K562 (cell line): Measurements from ENCODE around the gene FAM168B. TPM values are rescaled to one million over a fixed set of nuclear protein-coding genes. Genes with fewer than 3 reads are reported as not detected.

Source experiments
- CAMTA2 ChIP-seq: fragments of 250-450 bp; sonication (Bioruptor Pico); conservative IDR thresholded peaks from 2 replicates; pipeline ENCODE4 v1.5.1; 2022
- GABPA ChIP-seq: fragments of 200-800 bp; sonication (Bioruptor generic); conservative IDR thresholded peaks from 2 replicates; pipeline ENCODE4 v1.6.1; 2016; ENCODE audit warnings: low read depth, missing genetic modification characterization, missing compliant biosample characterization
- HNRNPK ChIP-seq: fragments of 200-400 bp; formaldehyde crosslinking; IDR thresholded peaks from one replicate; pipeline ENCODE4 v1.6.1; 2018; ENCODE audit warnings: mild to moderate bottlenecking, low read depth, low read length; ENCODE audit not compliant: poor library complexity, severe bottlenecking
- MEIS2 ChIP-seq: fragments of 450-650 bp; IDR thresholded peaks from 2 replicates; pipeline ENCODE4 v1.6.1; 2014; ENCODE audit warnings: mild to moderate bottlenecking; ENCODE audit not compliant: partially characterized antibody
- MXI1 ChIP-seq: IDR thresholded peaks from 2 replicates; pipeline ENCODE4 v1.6.1; 2011; ENCODE audit warnings: low read depth, mild to moderate bottlenecking, improper control_type of control experiment, low read length
- NUFIP1 ChIP-seq: fragments of 450-650 bp; IDR thresholded peaks from 2 replicates; pipeline ENCODE4 v1.6.1; 2018; ENCODE audit not compliant: partially characterized antibody
- TAF9B ChIP-seq: fragments of 450-650 bp; IDR thresholded peaks from 2 replicates; pipeline ENCODE4 v1.6.1; 2018; ENCODE audit warnings: mild to moderate bottlenecking; ENCODE audit not compliant: partially characterized antibody
- U2AF1 ChIP-seq: fragments of 200-400 bp; formaldehyde crosslinking; optimal IDR thresholded peaks from 2 replicates; pipeline ENCODE3; 2017; ENCODE audit warnings: mild to moderate bottlenecking, low read depth, low read length, moderate library complexity
- ZNF444 ChIP-seq: fragments of 250-450 bp; sonication (Bioruptor Pico); IDR thresholded peaks from 2 replicates; pipeline ENCODE4 v1.4.0; 2020; ENCODE audit warnings: mild to moderate bottlenecking, moderate library complexity
- polyA plus RNA-seq, 8 experiments: library from polyadenylated mRNA; depleted of rRNA in 4 of 8; stranded (reverse) in 5 of 8; unstranded in 3 of 8; fragments of >200 nt; fragmentation: Nextera tagmentation in 2 of 8; fragmentation: Illumina TruSeq in 1 of 8; extraction: Ambion mirVana in 2 of 8; extraction: Trizol in 1 of 8; gene quantifications; 2 replicates each; pipeline versions ENCODE4 v1.2.1 to v1.2.3, GENCODE V29; 2011 to 2014; ENCODE audit warnings: inconsistent platforms in 1 of 8, missing spikeins in 1 of 8
- total RNA-seq, 7 experiments: library from RNA; depleted of rRNA in 6 of 7; stranded (reverse); fragments of >200 nt in 6 of 7; fragmentation: Illumina TruSeq in 2 of 7; extraction: Trizol in 2 of 7; gene quantifications; 2 replicates each; pipeline versions ENCODE4 v1.2.1 to v1.2.3, GENCODE V29; 2011 to 2021; ENCODE audit warnings: low replicate concordance in 1 of 7
- TF ChIP-seq, protein P1 (sequence below): fragments of 250-450 bp; sonication (Bioruptor Pico); IDR thresholded peaks from 2 replicates; pipeline ENCODE4 v1.4.0; 2020; ENCODE audit warnings: mild to moderate bottlenecking, moderate library complexity
- TF ChIP-seq, protein P2 (sequence below): fragments of 150-350 bp; conservative IDR thresholded peaks from 2 replicates; pipeline ENCODE4 v1.6.1; 2014; ENCODE audit warnings: low read length
- TF ChIP-seq, protein P3 (sequence below): sonication (generic); formaldehyde crosslinking; IDR thresholded peaks from 2 replicates; pipeline ENCODE4 v1.8.0; 2022; ENCODE audit warnings: mild to moderate bottlenecking, missing genetic modification reagents
- TF ChIP-seq, protein P4 (sequence below): fragments of 450-650 bp; IDR thresholded peaks from 2 replicates; pipeline ENCODE4 v1.6.1; 2016; ENCODE audit warnings: borderline replicate concordance
- TF ChIP-seq, protein P5 (sequence below): fragments of 200-800 bp; sonication (Bioruptor generic); IDR thresholded peaks from 2 replicates; pipeline ENCODE4 v1.6.1; 2017; ENCODE audit warnings: missing genetic modification characterization, missing compliant biosample characterization
- TF ChIP-seq, protein P6 (sequence below): sonication (generic); formaldehyde crosslinking; IDR thresholded peaks from 2 replicates; pipeline ENCODE4 v1.8.1; 2023; ENCODE audit warnings: mild to moderate bottlenecking, missing genetic modification reagents

FAM168B gene
- total and polyA plus RNA-seq, 9 of the 15 experiments (the other 6 are each of a cell fraction or from before 2014, with no cell fraction given) = 3.3 to 76.0 (median 46.1) TPM

DNA sequence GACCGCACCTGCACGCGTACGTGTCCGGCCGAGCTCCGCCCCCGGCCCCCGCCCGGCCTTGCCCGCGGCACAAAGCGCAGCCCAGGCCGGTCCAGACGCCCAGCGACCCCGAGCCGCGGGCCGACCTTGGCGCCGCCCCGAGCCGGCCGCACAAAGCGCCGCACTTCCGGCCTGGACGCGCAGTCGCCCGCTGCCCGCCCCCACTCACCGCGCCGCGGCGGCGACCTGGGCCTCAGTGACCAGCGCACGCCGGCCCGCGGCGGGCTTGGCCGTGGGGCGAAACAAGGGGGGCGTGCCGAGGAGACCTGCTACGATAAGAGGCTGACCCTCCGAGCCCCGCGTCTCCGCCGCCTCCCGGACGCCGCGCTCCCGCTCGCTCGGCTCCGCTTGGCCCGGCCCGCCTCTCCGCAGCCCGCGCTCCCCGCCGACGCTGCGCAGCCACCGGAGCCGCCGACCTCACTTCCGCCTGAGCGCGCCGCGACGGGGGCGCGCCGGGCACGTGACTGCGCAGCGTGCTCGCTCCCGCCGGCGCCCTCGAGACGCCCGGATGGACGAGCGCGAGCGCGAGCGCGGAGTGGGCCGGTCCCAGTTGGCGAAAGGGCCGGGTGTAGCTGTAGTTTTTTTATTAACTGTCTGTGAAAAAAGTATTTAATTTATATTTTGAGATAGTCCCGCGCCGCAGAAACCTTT, at the start of gene FAM168B (continued):
- TF ChIP-seq, protein P1, sequence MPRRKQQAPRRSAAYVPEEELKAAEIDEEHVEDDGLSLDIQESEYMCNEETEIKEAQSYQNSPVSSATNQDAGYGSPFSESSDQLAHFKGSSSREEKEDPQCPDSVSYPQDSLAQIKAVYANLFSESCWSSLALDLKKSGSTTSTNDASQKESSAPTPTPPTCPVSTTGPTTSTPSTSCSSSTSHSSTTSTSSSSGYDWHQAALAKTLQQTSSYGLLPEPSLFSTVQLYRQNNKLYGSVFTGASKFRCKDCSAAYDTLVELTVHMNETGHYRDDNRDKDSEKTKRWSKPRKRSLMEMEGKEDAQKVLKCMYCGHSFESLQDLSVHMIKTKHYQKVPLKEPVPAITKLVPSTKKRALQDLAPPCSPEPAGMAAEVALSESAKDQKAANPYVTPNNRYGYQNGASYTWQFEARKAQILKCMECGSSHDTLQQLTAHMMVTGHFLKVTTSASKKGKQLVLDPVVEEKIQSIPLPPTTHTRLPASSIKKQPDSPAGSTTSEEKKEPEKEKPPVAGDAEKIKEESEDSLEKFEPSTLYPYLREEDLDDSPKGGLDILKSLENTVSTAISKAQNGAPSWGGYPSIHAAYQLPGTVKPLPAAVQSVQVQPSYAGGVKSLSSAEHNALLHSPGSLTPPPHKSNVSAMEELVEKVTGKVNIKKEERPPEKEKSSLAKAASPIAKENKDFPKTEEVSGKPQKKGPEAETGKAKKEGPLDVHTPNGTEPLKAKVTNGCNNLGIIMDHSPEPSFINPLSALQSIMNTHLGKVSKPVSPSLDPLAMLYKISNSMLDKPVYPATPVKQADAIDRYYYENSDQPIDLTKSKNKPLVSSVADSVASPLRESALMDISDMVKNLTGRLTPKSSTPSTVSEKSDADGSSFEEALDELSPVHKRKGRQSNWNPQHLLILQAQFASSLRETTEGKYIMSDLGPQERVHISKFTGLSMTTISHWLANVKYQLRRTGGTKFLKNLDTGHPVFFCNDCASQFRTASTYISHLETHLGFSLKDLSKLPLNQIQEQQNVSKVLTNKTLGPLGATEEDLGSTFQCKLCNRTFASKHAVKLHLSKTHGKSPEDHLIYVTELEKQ (CRISPR knock-in tag) = no peak
- TF ChIP-seq, protein P2, sequence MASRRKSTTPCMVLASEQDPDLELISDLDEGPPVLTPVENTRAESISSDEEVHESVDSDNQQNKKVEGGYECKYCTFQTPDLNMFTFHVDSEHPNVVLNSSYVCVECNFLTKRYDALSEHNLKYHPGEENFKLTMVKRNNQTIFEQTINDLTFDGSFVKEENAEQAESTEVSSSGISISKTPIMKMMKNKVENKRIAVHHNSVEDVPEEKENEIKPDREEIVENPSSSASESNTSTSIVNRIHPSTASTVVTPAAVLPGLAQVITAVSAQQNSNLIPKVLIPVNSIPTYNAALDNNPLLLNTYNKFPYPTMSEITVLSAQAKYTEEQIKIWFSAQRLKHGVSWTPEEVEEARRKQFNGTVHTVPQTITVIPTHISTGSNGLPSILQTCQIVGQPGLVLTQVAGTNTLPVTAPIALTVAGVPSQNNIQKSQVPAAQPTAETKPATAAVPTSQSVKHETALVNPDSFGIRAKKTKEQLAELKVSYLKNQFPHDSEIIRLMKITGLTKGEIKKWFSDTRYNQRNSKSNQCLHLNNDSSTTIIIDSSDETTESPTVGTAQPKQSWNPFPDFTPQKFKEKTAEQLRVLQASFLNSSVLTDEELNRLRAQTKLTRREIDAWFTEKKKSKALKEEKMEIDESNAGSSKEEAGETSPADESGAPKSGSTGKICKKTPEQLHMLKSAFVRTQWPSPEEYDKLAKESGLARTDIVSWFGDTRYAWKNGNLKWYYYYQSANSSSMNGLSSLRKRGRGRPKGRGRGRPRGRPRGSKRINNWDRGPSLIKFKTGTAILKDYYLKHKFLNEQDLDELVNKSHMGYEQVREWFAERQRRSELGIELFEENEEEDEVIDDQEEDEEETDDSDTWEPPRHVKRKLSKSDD = no peak
- TF ChIP-seq GABPA (tag) (peak; percentile 95), ZNF444 (CRISPR knock-in tag) (no peak), MXI1 (no peak), NUFIP1 (no peak), TAF9B (peak; percentile 8), CAMTA2 (CRISPR knock-in tag) (no peak), MEIS2 (peak; percentile 14), U2AF1 (no peak), HNRNPK (peak; percentile 32)
- TF ChIP-seq, protein P3, sequence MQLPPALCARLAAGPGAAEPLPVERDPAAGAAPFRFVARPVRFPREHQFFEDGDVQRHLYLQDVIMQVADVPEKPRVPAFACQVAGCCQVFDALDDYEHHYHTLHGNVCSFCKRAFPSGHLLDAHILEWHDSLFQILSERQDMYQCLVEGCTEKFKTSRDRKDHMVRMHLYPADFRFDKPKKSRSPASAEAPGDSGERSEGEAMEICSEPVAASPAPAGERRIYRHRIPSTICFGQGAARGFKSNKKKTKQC (CRISPR knock-in tag) = peak; percentile 74; the same call in 1 of the 2 replicates
- TF ChIP-seq, protein P4, sequence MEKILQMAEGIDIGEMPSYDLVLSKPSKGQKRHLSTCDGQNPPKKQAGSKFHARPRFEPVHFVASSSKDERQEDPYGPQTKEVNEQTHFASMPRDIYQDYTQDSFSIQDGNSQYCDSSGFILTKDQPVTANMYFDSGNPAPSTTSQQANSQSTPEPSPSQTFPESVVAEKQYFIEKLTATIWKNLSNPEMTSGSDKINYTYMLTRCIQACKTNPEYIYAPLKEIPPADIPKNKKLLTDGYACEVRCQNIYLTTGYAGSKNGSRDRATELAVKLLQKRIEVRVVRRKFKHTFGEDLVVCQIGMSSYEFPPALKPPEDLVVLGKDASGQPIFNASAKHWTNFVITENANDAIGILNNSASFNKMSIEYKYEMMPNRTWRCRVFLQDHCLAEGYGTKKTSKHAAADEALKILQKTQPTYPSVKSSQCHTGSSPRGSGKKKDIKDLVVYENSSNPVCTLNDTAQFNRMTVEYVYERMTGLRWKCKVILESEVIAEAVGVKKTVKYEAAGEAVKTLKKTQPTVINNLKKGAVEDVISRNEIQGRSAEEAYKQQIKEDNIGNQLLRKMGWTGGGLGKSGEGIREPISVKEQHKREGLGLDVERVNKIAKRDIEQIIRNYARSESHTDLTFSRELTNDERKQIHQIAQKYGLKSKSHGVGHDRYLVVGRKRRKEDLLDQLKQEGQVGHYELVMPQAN = no peak
- TF ChIP-seq, protein P5, sequence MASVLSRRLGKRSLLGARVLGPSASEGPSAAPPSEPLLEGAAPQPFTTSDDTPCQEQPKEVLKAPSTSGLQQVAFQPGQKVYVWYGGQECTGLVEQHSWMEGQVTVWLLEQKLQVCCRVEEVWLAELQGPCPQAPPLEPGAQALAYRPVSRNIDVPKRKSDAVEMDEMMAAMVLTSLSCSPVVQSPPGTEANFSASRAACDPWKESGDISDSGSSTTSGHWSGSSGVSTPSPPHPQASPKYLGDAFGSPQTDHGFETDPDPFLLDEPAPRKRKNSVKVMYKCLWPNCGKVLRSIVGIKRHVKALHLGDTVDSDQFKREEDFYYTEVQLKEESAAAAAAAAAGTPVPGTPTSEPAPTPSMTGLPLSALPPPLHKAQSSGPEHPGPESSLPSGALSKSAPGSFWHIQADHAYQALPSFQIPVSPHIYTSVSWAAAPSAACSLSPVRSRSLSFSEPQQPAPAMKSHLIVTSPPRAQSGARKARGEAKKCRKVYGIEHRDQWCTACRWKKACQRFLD = peak; percentile 76
- TF ChIP-seq, protein P6, sequence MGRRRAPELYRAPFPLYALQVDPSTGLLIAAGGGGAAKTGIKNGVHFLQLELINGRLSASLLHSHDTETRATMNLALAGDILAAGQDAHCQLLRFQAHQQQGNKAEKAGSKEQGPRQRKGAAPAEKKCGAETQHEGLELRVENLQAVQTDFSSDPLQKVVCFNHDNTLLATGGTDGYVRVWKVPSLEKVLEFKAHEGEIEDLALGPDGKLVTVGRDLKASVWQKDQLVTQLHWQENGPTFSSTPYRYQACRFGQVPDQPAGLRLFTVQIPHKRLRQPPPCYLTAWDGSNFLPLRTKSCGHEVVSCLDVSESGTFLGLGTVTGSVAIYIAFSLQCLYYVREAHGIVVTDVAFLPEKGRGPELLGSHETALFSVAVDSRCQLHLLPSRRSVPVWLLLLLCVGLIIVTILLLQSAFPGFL = 0 out of 2 replicates have a peak, but pooled peaks have one; percentile 29
